ENCODE measurements around the gene PIP4P1. TPM values are rescaled to one million over a fixed set of nuclear protein-coding genes. Genes with fewer than 3 reads are reported as not detected.

Gene PIP4P1
- total and polyA plus RNA-seq, 4 donors: 15.8 to 42.7 (median 26.8) TPM

- no peak for ATAC-seq (ENCODE audit: low FRiP score)
These were observed 25.6 kb upstream of the PIP4P1 start for GRCh38 chr14:20486684-20487395.

GRCh38 chr14:20485900-20486299 is 24.7 kb upstream of the PIP4P1 start:
- 66% methylated on average over 7 of the region's 7 CpGs for WGBS, 2 donors
- DNase-seq (no peak), ATAC-seq (ENCODE audit: low FRiP score) (no peak)
- Histone ChIP-seq H3K4me1 (ENCODE audit: control insufficient read depth in 1 of 2, insufficient read depth in 2 of 2, low read length in 2 of 2) (no peaks in the 10 kb centered on the region), H3K36me3 (ENCODE audit: control insufficient read depth in 1 of 2, insufficient read depth in 2 of 2, low read length in 1 of 2) (no peaks in the 10 kb centered on the region), H3K27ac (ENCODE audit: low read depth in 1 of 2, low read length in 2 of 2) (no peak overlapping the region), H3K4me3 (ENCODE audit: low read length in 2 of 2) (no peak overlapping the region), H3K9me3 (ENCODE audit: control insufficient read depth, low read length) (peaks cover 1% of the 10 kb centered on the region), H3K27me3 (ENCODE audit: control insufficient read depth in 1 of 2, insufficient read depth in 2 of 2, low read length in 1 of 2) (peaks cover 0 to 5% of the 10 kb centered on the region in 2 donors)
- intact Hi-C loops (cut with DNase I): no loop called here

More at GRCh38 chr14:20486684-20487395, 25.6 kb upstream of the PIP4P1 start:
- Histone ChIP-seq H3K4me3 (ENCODE audit: low read length in 2 of 2) (no peak overlapping the region), H3K27me3 (ENCODE audit: control insufficient read depth in 1 of 2, insufficient read depth in 2 of 2, low read length in 1 of 2) (peaks cover 0 to 5% of the 10 kb centered on the region in 2 donors), H3K27ac (ENCODE audit: low read depth in 1 of 2, low read length in 2 of 2) (no peak overlapping the region), H3K4me1 (ENCODE audit: control insufficient read depth in 1 of 2, insufficient read depth in 2 of 2, low read length in 2 of 2) (no peaks in the 10 kb centered on the region), H3K9me3 (ENCODE audit: control insufficient read depth, low read length) (peaks cover 1% of the 10 kb centered on the region), H3K36me3 (ENCODE audit: control insufficient read depth in 1 of 2, insufficient read depth in 2 of 2, low read length in 1 of 2) (no peaks in the 10 kb centered on the region)
- WGBS, 2 donors: 76 to 78% methylated on average over 8 of the region's 8 CpGs
- intact Hi-C loops (cut with DNase I): no loop called here
- no peak for DNase-seq

DNA sequence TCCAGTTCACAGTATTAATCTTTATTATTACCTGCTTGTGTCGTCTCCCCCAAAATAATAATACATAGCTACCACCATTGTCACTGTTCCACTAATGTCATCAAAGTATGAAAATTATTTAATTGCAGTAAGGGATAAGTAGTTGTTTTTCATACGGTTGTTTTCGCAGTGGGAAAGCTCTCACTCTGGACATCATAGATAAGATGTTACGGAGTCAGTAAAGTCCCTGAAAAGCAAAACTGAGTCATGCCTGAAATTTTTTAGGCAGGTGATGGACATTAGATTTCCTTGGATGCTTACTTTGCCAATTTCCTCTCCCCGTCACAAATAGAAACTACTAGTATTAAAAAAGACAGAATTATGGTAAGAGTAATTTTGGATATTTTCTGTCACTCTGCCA is 21.1 kb upstream of the PIP4P1 start:
- no peaks in the 10 kb centered on the region for H3K36me3 ChIP-seq (ENCODE audit: control insufficient read depth in 1 of 2, insufficient read depth in 2 of 2, low read length in 1 of 2)
- no peak for ATAC-seq (ENCODE audit: low FRiP score)
- H3K27ac ChIP-seq (ENCODE audit: low read depth in 1 of 2, low read length in 2 of 2): no peak overlapping the region
- H3K4me1 ChIP-seq (ENCODE audit: control insufficient read depth in 1 of 2, insufficient read depth in 2 of 2, low read length in 2 of 2): no peaks in the 10 kb centered on the region
- no peak for DNase-seq
- intact Hi-C loops (cut with DNase I): no loop called here
- H3K4me3 ChIP-seq (ENCODE audit: low read length in 2 of 2): no peak overlapping the region
- H3K9me3 ChIP-seq (ENCODE audit: control insufficient read depth, low read length): no peaks in the 10 kb centered on the region
- 74 to 75% methylated on average over 5 of the region's 5 CpGs for WGBS, 2 donors
- peaks cover 0 to 1% of the 10 kb centered on the region in 2 donors for H3K27me3 ChIP-seq (ENCODE audit: control insufficient read depth in 1 of 2, insufficient read depth in 2 of 2, low read length in 1 of 2)

DNA sequence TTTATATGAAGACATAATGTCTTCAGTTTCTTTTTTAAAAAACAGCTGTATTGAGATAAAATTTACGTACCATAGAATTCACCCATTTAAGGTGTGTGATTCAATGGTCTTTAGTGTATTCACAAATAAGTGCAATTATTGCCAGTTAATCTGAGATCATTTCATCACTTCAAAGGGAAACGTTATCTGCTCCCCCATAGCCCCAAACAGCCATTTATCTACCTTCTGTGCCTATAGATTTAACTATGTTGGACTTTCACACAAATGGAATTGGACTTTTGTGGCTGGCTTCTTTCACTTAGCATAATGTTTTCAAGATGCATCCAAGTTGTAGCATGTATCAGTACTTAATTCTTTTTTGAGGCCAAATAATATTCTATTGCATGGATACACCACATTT is 17.7 kb upstream of the PIP4P1 start:
- Histone ChIP-seq H3K27me3 (ENCODE audit: control insufficient read depth in 1 of 2, insufficient read depth in 2 of 2, low read length in 1 of 2) (no peaks in the 10 kb centered on the region), H3K36me3 (ENCODE audit: control insufficient read depth in 1 of 2, insufficient read depth in 2 of 2, low read length in 1 of 2) (peaks cover 9 to 11% of the 10 kb centered on the region in 2 donors), H3K9me3 (ENCODE audit: control insufficient read depth, low read length) (no peaks in the 10 kb centered on the region), H3K27ac (ENCODE audit: low read depth in 1 of 2, low read length in 2 of 2) (no peak overlapping the region), H3K4me3 (ENCODE audit: low read length in 2 of 2) (no peak overlapping the region), H3K4me1 (ENCODE audit: control insufficient read depth in 1 of 2, insufficient read depth in 2 of 2, low read length in 2 of 2) (no peaks in the 10 kb centered on the region)
- DNase-seq (no peak), ATAC-seq (ENCODE audit: low FRiP score) (no peak)
- 91 to 95% methylated on average over 2 of the region's 2 CpGs for WGBS, 2 donors
- intact Hi-C loops (cut with DNase I): loop anchor here in 1 of 2 donors (10.0 kb wide), 1 partner anchor 126 kb away; no protein-coding TSS in a partner anchor

DNA sequence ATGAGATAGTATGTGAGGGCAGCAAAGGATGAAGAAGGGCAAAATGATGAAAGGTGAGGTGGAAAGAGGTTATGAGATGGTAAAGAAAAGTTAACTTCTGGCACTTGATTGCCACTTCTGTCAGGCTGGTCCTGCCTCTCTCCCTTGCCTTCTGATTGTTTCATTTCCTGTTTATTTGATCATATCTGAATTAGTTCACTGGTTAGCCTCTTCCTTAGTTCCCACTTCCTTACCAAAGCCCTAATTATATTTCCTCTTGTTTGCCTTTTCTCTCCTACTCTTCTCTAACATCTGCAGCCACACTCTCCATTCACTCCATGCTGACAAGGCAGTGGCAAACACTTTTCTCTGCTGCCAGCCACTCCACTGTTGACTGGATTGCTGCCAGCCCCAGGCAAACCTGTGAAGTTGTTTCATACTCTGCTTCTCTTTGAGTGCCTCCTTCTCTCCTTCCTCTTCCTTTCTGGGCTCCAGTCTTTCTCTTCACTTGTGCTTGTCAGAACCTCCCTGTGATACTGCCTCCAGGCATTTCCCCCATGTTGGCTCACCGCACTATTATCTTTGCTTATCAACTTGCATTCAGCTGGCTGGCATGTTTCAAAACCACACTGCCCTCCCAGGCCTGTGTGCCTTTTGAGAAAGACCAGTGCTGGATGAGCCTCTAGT is 16.1 kb upstream of the PIP4P1 start:
- DNase-seq (no peak), ATAC-seq (ENCODE audit: low FRiP score) (no peak)
- Histone ChIP-seq H3K27ac (ENCODE audit: low read depth in 1 of 2, low read length in 2 of 2) (no peak overlapping the region), H3K36me3 (ENCODE audit: control insufficient read depth in 1 of 2, insufficient read depth in 2 of 2, low read length in 1 of 2) (peaks cover 10 to 13% of the 10 kb centered on the region in 2 donors), H3K9me3 (ENCODE audit: control insufficient read depth, low read length) (no peaks in the 10 kb centered on the region), H3K27me3 (ENCODE audit: control insufficient read depth in 1 of 2, insufficient read depth in 2 of 2, low read length in 1 of 2) (no peaks in the 10 kb centered on the region), H3K4me1 (ENCODE audit: control insufficient read depth in 1 of 2, insufficient read depth in 2 of 2, low read length in 2 of 2) (no peaks in the 10 kb centered on the region), H3K4me3 (ENCODE audit: low read length in 2 of 2) (no peak overlapping the region)
- 9 to 13% methylated on average over 1 of the region's 1 CpG for WGBS, 2 donors
- intact Hi-C loops (cut with DNase I): loop anchor here in 1 of 2 donors (10.0 kb wide), 1 partner anchor 127 kb away; no protein-coding TSS in a partner anchor

GRCh38 chr14:20476776-20477175 is 15.5 kb upstream of the PIP4P1 start:
- 85% methylated on average over 5 of the region's 5 CpGs for WGBS, 2 donors

DNA sequence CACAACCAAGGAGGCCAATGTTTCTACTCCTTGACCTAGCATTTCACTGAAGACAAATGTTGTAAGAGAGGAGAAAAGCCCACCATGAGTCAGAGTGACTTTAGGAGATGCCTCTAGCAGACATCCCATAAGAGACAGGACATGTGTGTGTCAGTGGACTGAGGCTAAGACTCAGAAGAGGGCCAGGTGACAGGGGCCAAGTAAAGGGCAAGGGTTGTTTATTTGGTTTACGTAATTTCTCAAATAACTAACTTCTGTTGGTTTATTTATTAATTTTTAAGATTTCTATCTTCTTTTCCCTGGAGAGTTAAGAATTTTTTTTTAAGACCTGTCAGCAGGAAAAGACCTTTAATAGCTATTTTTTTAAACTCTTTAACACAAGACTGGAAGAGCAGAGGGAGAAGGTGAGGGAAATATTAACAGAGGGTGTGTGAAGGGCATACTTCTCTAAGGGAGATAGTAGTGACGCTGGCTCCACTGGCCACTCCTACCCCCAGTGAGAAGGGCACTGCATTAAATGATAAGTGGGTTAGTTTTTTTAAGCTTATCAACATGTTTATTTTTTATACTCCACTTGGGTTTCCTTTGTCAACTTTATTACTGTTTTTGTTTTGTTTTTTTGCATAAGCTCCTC is 11.4 kb upstream of the PIP4P1 start:
- H3K36me3 ChIP-seq (ENCODE audit: control insufficient read depth in 1 of 2, insufficient read depth in 2 of 2, low read length in 1 of 2): peaks cover 12 to 13% of the 10 kb centered on the region in 2 donors
- no peaks in the 10 kb centered on the region for H3K9me3 ChIP-seq (ENCODE audit: control insufficient read depth, low read length)
- peaks cover 0 to 3% of the 10 kb centered on the region in 2 donors for H3K4me1 ChIP-seq (ENCODE audit: control insufficient read depth in 1 of 2, insufficient read depth in 2 of 2, low read length in 2 of 2)
- H3K27ac ChIP-seq (ENCODE audit: low read depth in 1 of 2, low read length in 2 of 2): no peak overlapping the region
- ATAC-seq (ENCODE audit: low FRiP score) (no peak), DNase-seq (no peak)
- no peaks in the 10 kb centered on the region for H3K27me3 ChIP-seq (ENCODE audit: control insufficient read depth in 1 of 2, insufficient read depth in 2 of 2, low read length in 1 of 2)
- no peak overlapping the region for H3K4me3 ChIP-seq (ENCODE audit: low read length in 2 of 2)
- 96 to 98% methylated on average over 2 of the region's 2 CpGs for WGBS, 2 donors
- intact Hi-C loops (cut with DNase I): loop anchor here in 1 of 2 donors (10.0 kb wide), 1 partner anchor 132 kb away; no protein-coding TSS in a partner anchor

More at GRCh38 chr14:20476776-20477175, 15.5 kb upstream of the PIP4P1 start:
- H3K4me1 ChIP-seq (ENCODE audit: control insufficient read depth in 1 of 2, insufficient read depth in 2 of 2, low read length in 2 of 2): no peaks in the 10 kb centered on the region
- H3K27ac ChIP-seq (ENCODE audit: low read depth in 1 of 2, low read length in 2 of 2): no peak overlapping the region
- intact Hi-C loops (cut with DNase I): loop anchor here in 1 of 2 donors (10.0 kb wide), 1 partner anchor 128 kb away; no protein-coding TSS in a partner anchor
- DNase-seq: no peak
- H3K9me3 ChIP-seq (ENCODE audit: control insufficient read depth, low read length): no peaks in the 10 kb centered on the region
- no peaks in the 10 kb centered on the region for H3K27me3 ChIP-seq (ENCODE audit: control insufficient read depth in 1 of 2, insufficient read depth in 2 of 2, low read length in 1 of 2)
- H3K36me3 ChIP-seq (ENCODE audit: control insufficient read depth in 1 of 2, insufficient read depth in 2 of 2, low read length in 1 of 2): peaks cover 12 to 13% of the 10 kb centered on the region in 2 donors
- H3K4me3 ChIP-seq (ENCODE audit: low read length in 2 of 2): no peak overlapping the region
- ATAC-seq (ENCODE audit: low FRiP score): no peak

DNA sequence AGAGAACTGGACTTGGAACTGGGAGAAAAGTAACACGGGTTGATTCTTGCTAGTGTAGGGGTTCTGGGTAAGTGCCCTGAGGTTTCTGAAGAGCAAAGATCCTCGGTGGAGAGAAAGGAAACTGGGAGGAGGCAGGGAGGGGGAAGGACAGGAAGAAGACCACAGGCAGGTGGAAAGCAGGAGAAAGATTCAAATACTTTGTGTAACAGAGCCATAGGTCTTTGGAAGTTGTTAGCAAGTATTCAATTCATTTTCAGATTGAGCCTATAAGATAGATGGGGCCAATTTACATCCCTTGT is 9.3 kb upstream of the PIP4P1 start:
- no peak for DNase-seq
- H3K27ac ChIP-seq (ENCODE audit: low read depth in 1 of 2, low read length in 2 of 2): no peak overlapping the region
- intact Hi-C loops (cut with DNase I): loop anchor here (2.0 to 10.0 kb wide), 2 partner anchors 134 to 142 kb away; no protein-coding TSS in a partner anchor
- ATAC-seq (ENCODE audit: low FRiP score): no peak
- peaks cover 4 to 7% of the 10 kb centered on the region in 2 donors for H3K36me3 ChIP-seq (ENCODE audit: control insufficient read depth in 1 of 2, insufficient read depth in 2 of 2, low read length in 1 of 2)
- WGBS, 2 donors: 0 to 6% methylated on average over 2 of the region's 2 CpGs
- no peaks in the 10 kb centered on the region for H3K9me3 ChIP-seq (ENCODE audit: control insufficient read depth, low read length)
- H3K4me3 ChIP-seq (ENCODE audit: low read length in 2 of 2): peak overlapping the region; percentile 36 to 54
- H3K4me1 ChIP-seq (ENCODE audit: control insufficient read depth in 1 of 2, insufficient read depth in 2 of 2, low read length in 2 of 2): peaks cover 0 to 3% of the 10 kb centered on the region in 2 donors
- H3K27me3 ChIP-seq (ENCODE audit: control insufficient read depth in 1 of 2, insufficient read depth in 2 of 2, low read length in 1 of 2): no peaks in the 10 kb centered on the region
